HL-60/S4 (cell line): ENCODE measurements around the gene TRAPPC14.

ENCODE experiments used
- in situ Hi-C: fragments of 300-500 bp; cut with MboI; formaldehyde crosslinking; loops from 2 replicates; pipeline ENCODE4 v1.14.3; 2022; ENCODE audit warnings: low sequenced_read_pairs

TRAPPC14 gene

DNA sequence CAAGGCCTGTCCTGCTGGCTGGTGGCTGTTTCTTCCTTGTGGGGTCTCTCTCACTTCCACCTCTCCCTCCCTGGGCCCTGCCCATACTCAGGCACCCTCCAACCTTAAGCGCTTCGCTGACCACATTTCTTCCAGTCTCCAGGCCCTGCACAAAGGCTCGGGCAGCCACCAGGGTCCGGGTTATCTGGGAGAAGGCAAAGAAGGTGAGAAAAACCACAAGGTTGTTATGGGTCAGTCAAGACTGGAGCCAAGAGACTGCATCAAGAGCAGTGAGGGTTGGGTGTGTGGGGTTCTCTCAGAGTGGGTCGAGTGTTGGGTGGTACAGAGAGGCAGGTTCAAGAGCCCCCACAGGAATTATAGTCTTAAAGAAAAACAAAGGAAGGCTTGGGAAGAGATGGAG is 16.1 kb upstream of the TRAPPC14 start:
- in situ Hi-C loops: no loop called here

DNA sequence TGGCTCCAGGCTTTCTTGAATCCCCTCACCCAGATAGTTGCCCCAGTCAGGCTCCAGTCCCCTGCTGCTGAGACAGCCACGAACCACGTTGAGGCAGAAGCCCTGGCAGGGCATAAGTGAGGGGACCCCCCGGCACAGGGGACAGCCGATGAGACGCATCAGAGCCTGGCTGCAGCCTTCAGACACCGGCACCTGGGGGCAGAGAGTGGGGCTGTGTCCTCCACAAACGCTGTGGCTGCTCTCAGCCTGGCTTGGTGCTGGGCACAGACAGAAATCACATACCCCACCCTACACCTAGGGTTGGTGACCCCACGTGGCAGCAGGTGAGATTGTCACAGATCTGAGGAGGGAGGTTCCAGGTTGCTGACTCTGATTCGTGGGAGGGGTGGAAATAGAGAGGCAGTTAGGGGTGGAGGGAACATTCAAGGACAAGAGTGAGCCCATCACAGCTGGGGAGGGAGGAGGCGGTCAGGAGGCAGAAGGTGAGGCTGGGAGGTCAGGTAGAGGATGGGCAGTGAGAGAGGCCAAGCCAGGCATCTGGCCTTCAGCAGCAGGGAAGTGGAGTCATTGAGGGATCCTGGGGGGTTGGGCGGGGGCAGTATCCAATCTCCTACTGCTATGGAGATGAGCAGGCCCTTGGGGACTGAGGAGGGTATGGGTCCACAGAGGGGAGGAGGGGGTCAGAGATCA is 15.4 kb upstream of the TRAPPC14 start:
- in situ Hi-C loops: no loop called here

DNA sequence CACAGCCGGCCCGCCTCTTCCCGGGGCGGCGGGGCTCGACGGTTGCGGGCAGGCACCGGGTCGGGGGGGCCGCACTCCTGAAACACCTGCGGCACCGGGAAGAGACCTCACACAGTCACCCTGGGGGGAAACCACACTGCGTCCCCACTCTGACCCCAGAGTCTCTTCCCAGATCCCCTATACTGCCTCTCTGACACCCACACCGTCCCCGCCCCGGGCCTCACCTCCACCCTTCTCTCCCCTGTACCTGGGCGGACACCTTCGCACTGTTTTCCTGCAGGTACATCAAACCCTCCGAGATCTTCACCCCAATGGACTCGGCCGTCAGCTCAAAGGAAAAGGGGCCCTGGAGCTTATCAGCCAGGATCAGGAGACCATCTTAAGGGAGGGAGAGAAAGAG is 13.3 kb upstream of the TRAPPC14 start:
- in situ Hi-C loops: no loop called here

DNA sequence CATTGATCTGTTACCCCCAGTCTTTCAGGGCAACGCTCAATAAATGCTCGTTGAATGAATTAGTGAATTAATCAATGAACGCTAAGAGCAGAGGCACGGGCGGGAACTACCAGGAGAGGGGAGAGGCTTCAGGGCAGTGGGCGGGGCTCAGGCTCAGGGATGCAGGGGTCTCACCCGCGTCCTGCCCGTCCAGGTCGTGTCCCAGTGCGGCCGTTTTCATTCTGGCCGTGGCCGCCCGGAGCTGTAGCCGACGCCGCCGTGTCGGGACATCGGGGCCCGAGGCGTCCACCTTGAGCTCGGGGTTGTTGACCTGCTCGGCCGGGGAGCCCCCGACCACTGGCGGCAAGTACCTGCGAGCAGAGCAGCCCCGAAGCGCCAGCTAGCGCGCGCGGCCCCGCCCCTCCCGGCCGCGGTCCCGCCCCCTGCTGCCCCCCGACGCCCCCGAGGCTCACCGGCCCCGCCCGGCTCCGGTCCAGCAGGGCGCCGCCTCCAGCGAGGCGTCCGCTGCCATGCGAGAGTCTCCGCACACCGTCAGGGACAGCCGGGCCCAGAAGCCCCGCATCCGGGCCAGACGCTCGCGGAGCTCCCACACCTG is 12.7 kb upstream of the TRAPPC14 start:
- in situ Hi-C loops: no loop called here

DNA sequence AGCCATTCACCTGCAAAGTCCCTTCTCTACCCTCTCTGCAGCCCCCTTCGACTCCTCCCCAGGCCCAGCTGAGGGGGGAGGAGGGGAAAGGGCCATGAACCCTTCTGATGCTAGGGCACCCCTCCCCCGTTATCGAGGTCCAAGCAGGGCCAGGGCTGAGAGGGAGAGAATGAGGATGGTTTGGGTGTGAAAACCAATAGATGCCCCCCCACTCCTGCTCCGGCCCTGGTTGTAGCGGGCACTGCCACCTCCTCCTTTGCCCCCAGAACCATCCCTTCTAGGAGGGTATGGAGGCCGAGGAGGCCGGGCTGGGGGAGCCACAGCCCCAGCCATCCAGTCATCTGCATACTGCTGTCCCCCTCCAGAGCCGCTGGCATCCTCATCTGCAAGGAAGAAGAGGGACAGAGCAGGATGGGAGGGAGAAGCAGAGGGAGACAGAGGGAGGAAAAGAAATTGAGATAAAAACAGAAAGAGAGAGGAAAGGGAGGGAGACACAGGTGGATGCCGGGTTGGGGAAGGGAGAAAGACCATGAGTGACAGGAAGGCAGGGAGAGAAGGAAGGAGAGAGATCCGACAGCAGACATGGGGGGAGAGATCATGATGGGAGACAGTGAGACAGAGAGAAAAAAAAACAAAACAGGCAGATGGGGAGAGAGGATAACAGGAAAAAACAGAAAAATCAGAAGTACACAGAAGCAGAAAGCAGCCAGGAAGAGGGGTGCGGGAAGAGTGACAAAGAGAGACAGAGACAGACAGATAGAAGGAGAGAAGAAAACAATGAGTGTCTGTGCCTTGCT is 11.8 kb upstream of the TRAPPC14 start:
- in situ Hi-C loops: no loop called here

DNA sequence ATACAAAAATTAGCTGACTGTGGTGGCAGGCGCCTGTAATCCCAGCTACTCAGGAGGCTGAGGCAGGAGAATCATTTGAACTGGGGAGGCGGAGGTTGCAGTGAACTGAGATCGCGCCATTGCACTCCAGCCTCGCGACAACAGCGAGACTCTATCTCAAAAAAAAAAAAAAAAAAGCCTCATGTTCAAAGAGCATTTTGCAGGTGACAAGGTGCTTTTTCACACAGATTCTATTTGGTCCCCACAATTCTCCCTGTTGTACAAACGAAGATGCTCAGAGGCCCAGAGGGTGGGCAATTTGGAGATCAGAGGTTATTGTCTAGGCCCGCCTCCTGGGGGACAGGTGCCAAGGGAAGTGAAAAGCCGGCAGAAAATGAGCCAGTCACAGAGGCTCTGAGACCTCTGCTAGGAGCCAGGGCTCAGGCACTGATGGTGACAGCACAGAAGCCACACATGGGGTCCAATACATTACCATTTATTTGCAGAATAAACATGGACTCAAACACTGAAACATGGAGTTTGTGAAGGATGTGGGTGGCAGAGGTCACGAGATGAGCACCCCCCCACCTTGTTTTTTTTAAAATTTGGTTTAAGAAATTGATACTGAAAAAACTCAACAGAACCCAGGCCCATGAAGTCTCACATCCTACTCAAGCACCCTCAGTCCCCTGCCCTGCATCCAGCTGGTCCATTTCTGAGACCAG is 10.8 kb upstream of the TRAPPC14 start:
- in situ Hi-C loops: no loop called here

DNA sequence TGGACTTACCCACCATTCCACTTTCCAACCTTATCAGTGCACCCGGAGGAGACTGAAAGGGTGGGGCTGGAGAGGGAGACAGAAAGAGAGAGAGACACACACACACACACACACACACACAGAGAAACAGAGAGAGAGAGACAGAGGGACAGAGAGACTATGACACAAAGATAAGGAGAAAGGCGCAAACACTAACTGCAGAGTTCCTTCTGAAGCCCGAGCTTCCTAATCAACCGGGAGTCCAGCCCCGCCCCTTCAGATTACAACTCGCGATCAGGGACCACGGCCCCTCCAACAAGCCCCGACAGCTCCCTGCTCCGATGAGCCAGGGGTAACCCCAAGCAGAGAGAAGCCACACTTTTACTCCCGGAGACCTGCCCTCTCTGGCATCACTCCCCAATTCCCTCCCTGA is 9.4 kb upstream of the TRAPPC14 start:
- in situ Hi-C loops: no loop called here

DNA sequence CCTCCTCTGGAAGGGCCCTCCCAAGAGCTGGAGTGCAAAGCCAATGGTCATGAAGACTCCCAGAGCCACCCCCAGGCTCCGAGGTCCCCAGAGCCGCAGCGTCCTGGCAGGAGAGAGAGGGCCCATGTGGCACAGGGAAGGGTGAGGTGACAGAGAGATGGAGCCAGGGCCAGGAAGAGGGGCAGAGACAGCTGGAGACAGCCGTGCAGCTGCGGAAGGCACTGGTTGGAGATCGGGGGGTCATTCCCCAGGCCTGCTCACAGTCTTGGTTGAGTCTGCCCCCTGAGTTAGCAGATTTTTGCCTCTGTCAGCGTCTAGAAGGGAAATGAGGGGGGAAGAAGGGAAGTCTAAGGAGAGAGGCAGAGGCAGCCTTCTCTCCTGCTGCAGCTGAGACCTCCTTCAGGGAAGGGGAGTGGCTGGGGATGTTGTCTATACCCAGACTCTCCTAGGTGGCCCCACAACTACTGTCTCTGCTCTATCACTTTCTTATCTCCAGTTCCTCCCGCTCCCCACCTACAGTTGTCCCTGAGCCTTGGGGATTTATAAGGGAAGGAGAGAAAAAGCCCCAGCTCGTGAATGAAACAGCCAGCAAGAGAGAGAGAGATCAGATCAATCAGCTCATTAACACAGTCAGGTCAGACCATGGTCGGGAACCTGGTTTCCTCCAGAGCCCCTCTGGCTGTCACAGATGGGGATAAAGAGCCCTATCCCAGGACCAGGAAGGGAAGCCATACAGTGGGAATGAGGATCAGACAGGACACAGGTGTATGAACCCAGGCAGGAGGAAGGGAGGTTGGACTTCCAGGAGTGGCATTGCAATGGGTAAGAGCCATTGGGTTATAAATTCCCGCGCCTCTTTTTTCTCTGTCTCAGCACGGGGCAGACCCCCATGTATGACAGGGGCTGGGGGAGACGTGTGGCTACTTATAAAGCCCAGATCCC is 8.7 kb upstream of the TRAPPC14 start:
- in situ Hi-C loops: no loop called here

DNA sequence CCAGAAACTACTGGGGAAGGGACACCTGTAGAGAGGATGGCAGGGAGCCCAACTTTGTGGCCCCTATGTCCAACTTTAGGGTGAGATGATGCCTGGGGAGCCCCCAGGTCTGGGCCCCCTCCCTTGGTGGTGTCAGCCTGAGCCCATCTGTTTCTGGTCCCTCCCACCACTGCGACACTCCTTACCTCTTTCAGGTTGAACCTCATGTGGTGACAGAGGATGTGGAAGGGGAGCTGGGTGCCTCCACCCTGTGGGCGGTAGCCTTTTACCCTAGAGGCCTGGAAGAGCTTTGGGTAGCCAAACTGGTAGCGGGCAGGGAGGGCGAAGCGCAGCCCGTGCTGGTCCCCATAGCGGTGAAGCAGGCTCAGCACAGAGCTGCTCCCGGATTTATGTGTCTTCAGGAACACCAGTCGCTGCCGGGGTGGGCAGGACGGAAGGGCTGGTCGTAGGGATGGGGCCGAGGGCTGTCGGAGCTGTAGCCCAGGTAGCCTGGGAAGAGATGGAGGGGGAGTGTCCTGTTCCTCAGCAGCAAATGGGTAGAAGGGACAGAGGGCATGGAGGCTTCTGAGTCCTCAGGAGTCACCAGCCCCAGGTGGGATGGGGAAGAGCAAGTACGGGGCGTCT is 7.9 kb upstream of the TRAPPC14 start:
- in situ Hi-C loops: no loop called here

DNA sequence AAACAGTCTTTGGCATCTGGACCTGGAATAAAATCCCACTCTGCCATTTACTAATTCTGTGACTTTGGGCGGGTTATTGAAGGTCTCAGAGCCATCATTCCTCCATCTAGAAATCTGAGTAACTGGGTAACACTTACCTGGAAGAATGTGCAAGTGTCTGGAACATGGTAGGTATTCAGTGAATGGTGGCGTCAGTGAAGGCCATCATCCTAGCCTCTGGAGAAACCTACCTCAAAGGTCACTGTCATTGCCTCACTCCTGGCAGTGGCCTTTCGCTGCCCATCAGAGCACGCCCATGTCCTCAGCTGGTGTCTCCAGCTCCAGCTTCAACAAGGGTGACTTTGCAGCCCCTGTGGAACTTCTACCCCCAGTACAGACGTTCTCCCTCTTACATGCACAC is 5.3 kb upstream of the TRAPPC14 start:
- in situ Hi-C loops: no loop called here

DNA sequence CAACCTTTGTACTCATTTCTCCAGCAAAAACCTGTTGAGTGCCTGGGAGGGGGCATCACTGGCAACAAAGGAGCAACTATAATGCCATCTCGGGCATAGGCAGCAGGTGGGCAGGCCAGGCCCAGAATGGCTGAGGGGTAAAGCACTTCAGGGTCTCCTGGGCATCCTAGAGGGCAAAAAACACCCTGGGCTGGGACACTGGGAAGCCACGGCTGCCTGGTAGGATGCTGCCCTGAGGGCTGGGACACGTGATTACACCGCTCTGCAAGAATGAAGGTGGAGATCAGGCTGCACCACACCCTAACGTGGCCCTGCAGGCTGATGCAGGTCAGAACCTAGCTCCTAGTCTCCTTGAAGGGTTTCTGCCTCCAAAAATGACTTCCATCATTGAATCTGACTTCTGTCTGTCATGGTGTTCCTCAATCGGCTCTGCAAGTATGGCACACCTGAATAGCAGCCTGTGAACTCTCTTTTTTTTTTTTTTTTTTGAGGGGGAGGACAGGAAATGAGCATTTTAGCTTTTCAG is 4.5 kb upstream of the TRAPPC14 start:
- in situ Hi-C loops: no loop called here

DNA sequence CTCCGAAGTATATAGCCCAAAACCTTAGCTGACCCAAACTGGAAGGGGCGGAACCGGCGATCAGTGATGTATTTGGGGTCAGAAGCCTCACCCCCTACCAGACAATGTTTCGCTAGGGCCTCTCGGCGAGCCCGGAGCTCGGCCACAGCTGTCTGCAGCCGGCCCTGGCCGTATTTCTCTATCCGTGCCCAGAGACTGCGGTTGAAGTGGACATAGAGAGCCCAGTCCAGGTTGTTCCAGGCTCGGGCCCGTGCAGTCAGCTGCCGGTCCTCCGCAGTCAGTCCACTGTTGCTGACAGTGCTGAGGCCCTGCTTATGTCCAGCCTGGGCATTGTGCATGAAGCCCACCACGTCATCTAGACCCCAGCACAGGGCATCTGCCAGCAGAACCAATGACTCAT is 1.5 kb upstream of the TRAPPC14 start:
- in situ Hi-C loops: no loop called here

DNA sequence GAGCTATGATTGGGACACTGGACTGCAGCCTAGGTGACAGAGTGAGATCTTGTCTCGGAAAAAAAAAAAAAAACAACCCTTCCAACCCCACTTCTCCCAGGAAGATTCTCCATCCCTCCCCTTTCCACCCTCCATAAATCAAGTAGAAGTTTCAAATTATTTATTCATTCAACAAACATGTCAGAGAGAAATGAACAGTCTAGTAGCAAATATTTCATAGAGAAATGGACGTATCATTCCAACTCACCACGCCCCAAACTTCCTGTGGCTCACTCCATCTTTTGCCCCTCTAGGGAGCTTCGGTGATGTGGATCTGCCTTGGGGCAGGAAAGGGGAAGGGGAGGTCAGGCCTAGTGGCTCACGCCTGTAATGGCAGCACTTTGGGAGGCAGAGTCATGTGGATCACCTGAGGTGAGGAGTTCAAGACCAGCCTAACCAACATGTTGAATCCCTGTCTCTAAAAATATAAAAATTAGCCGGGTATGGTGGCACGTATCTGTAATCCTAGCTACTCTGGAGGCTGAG is 638 bp upstream of the TRAPPC14 start:
- in situ Hi-C loops: no loop called here

DNA sequence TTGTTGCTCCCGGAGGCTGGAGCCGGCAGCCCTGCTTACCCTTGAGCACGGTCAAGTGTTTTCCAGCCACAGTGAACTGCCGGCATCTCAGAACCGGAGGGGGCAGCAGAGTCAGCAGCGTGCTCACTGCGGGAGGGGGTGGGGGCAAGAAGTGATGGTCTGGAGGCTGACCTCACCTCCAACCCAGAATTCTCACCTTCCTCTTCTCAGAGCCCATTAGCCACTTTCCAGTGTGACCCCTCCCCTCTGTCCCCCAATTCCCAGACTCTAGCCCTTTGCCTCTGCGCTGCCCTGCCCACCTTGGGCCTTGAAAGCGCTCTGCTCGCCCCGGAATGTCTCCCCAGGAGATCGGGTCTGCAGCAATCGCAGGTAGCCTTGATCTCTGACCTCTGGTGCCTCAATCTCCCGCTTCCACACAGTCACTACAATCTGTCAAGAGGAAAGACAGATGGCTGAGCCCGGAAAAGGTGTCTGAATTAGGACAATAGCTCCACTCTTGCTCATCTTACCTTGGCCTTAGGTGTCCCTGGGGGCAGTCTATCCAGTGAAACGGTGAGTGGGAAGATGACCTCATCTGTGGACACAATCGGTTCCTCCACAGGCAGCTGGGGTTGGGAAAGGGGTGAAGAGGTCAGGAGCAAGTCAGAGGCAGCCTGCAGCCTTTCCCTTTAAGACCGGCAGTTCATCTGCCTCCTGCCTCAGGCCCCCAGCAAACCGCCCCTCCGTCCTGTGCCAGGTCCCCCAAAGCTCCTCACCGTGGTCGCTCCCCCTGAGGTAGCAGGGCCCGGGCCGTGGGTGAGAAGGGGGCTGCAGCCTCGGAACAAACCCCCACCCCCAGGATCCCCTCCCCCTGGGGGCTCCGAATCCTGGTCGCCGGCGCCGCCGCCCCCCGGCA is 942 bp downstream of the TRAPPC14 start:
- in situ Hi-C loops: no loop called here

DNA sequence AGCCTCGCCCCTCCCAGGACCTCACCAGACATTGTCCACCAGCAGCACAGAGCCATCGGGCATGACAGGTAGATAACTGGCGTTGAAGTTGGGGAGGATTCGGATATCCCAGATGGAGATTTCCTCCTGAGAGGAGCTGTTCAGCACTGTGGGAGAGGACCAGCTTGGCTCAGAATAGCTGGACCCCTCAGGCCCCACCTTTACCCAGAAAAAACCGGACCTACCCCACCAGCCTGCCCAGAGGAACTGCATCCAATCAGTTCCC is 1.5 kb downstream of the TRAPPC14 start:
- in situ Hi-C loops: no loop called here

DNA sequence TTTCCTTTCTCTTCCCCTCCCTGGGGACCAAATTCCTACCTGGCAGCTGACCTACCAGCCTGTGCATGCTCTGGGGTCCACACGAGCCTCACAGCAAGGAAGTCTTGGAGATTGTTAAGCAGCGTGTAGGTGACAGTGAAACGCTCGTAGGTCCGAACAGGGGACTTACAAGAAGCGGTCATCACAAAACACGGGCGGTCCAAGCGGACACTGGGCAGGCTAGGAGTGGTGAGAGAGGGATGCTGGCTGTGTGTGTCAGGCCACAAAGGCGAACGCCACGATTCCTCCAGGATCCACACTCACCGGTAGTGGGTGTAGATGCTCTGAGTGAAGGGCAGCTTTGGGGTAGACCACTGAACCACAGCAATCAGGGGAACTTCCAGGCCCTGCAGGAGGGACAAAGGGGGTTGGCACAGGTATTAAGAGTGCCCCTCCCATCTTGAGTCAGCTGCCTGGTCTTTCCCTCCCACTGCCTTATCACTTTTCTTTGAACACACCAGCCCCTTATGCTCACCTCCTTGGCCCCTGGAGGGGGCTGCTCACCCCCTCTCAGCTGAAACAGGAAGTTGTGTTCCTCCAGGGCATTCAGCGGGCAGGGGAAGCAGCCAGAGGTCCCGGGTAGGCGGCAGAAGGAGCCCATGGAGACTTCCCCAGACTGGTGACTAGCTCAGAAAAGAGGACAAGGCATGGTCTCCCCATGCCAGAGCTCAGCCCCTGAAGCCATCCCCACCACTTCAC is 2.0 kb downstream of the TRAPPC14 start:
- in situ Hi-C loops: no loop called here

DNA sequence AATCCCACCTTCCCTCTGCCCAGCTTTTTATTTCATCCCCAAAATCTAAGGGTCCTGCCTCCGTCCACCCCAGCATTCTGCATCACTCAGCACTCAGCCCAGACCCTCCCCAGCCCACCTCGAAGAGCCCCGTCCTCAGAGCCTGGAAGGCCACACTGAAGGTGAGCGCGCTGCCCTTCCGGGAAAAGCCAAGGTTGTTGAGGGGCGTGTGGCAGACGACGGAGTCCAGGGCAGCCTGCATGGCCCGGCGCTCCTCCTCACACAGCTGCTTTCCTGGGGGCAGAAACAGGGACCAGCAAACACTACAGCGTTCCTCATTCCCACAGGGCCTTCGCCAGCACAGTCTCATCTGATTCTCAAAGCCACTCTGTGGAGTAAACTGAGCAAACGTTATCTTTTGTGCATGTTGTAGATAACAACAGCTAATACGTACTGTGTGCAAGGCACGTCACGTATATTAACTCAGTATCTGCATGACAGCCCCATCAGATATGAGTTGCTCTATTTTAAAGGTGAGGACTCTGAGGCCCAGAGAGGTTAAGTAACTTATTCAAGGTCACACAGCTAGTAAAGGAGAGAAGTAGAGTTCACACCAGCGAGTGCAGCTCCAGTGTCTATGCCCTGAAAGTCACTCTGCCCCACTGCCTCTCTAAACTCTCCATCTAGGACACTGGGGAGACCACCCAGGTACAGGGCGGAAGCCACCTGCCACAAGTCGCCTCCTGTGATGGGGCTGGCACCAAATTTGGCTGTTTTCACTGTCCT is 2.8 kb downstream of the TRAPPC14 start:
- in situ Hi-C loops: no loop called here
